Measurements from ENCODE around the gene RXRB. TPM values are rescaled to one million over a fixed set of nuclear protein-coding genes. Genes with fewer than 3 reads are reported as not detected.

The RXRB gene
- total and polyA plus RNA-seq, 2 of the 8 experiments (the other 6 are each of a cell fraction or from before 2014, with no cell fraction given): 13.0 to 18.1 TPM

DNA sequence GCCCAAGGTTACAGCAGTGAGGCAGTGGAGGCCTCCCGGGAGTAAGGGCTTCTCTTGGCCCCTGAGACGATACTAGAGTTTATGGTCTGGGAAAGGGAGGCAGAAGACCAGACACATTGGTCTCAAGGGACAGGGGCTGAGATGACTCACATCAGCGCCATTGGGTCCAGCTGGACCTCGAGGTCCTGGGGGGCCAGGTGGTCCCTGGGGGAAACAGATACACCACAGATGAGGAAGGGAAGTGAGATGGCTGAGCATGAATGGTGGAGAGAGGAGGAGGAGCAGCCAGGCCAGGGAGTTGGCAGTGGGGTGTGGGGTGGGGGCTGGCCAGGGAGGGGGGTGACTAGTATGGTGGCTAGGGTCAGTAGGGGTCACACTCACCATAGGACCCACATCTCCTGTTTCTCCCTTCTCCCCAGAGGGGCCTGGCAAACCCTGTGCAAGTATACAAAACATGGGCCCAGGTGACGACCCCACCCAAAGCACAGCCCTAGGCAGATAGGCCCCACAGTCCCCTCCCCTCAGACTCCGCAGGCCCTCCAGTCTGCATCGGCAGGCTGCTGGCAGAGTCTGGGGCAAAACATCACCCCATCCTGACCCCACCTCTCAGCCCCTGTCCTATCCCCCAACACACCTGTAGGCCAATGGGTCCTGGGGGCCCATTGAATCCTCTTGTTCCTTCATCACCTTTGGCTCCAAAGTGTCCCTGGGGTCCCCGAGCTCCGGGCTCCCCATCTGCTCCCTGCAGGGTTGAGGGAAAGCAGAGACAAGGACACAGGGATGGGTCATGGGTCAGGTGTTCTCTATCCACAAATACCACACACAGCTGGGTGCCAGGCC is 30.1 kb downstream of the RXRB start:
- no peak overlapping the region for H3K4me2 ChIP-seq (ENCODE audit: insufficient read depth in 1 of 2, low read depth in 2 of 2, low read length in 2 of 2)
- H3K79me2 ChIP-seq (ENCODE audit: control insufficient read depth in 1 of 2, insufficient read depth in 2 of 2, low read length in 2 of 2): no peaks in the 10 kb centered on the region
- no peaks in the 10 kb centered on the region for H3K79me1 ChIP-seq (ENCODE audit: low read depth, low read length)
- POLR2A ChIA-PET (ENCODE audit: partially characterized antibody): interaction anchor here (0.7 to 1.7 kb wide), 3 partner anchors 53 to 196 kb away, joined by 3 to 4 read pairs (median 3); no protein-coding TSS in a partner anchor
- no peak overlapping the region for H3K23ac ChIP-seq (ENCODE audit: insufficient read length)
- H3K56ac ChIP-seq (replicated peaks; ENCODE audit: insufficient read length, low read depth, low read length): no peak overlapping the region
- no peak overlapping the region for H2AK5ac ChIP-seq (ENCODE audit: low read depth, low read length)
- no peak overlapping the region for H2BK15ac ChIP-seq (ENCODE audit: low read length)
- H4K5ac ChIP-seq (ENCODE audit: insufficient read length, low read depth, low read length): no peak overlapping the region
- H3K4me1 ChIP-seq (replicated peaks in 1 of 4; ENCODE audit: control insufficient read depth in 3 of 4, insufficient read depth in 4 of 4, low read length in 3 of 4): no peaks in the 10 kb centered on the region; a peak in 2 of 7 replicates
- WGBS, 2 experiments (ENCODE audit: extremely low coverage in 1 of 2, insufficient coverage in 1 of 2, insufficient read length in 1 of 2, insufficient replicate concordance in 2 of 2, low coverage in 1 of 2, low lambda C conversion rate in 2 of 2, missing lambda C conversion rate in 1 of 2): 87% methylated on average over 9 of the region's 9 CpGs; no CpG with 5 or more reads in 1 of the 2 experiments
- H3K36me3 ChIP-seq (ENCODE audit: control insufficient read depth in 2 of 4, insufficient read depth in 4 of 4, low read length in 3 of 4): no peaks in the 10 kb centered on the region
- FAIRE-seq: no peak
- no peak overlapping the region for H2AFZ ChIP-seq (ENCODE audit: low read length)
- H3K9ac ChIP-seq (replicated peaks in 1 of 4; ENCODE audit: extremely low read depth in 1 of 4, low read depth in 3 of 4, low read length in 3 of 4): no peak overlapping the region; a peak in 1 of 7 replicates
- H2BK12ac ChIP-seq (ENCODE audit: low read depth, low read length): no peak overlapping the region
- H3K9me3 ChIP-seq (ENCODE audit: insufficient read depth in 2 of 2, low read depth in 1 of 2, low read length in 1 of 2): no peaks in the 10 kb centered on the region
- H3K27me3 ChIP-seq (replicated peaks in 1 of 4; ENCODE audit: control insufficient read depth in 3 of 4, extremely low read depth in 1 of 4, insufficient read depth in 3 of 4, low read length in 3 of 4): no peaks in the 10 kb centered on the region
- no peak overlapping the region for H4K91ac ChIP-seq (replicated peaks; ENCODE audit: insufficient read length, low read length)
- no peak overlapping the region for H2BK5ac ChIP-seq (ENCODE audit: low read depth, low read length)
- peaks cover 0 to 3% of the 10 kb centered on the region in 2 experiments for H4K20me1 ChIP-seq (replicated peaks in 1 of 2; ENCODE audit: control insufficient read depth in 1 of 2, insufficient read depth in 2 of 2, low read length in 2 of 2)
- no peak overlapping the region for H3K27ac ChIP-seq (ENCODE audit: low read depth, low read length)
- H3K14ac ChIP-seq (ENCODE audit: insufficient read length): no peak overlapping the region
- CTCF ChIA-PET (ENCODE audit: partially characterized antibody): interaction anchor here (1.3 to 4.2 kb wide), 2 partner anchors 46 to 170 kb away, joined by 3 to 45 read pairs; no protein-coding TSS in a partner anchor
- no peak overlapping the region for H2BK20ac ChIP-seq (ENCODE audit: low read length)
- H2BK120ac ChIP-seq (replicated peaks; ENCODE audit: low read depth, low read length): no peak overlapping the region
- no peak overlapping the region for H4K8ac ChIP-seq (ENCODE audit: extremely low read depth, insufficient read depth, low read length)
- H3K18ac ChIP-seq (ENCODE audit: extremely low read depth, low read length): no peak overlapping the region
- no peak overlapping the region for H3K4ac ChIP-seq (replicated peaks; ENCODE audit: insufficient read length, low read depth, low read length)
- no peak overlapping the region for H3K4me3 ChIP-seq (ENCODE audit: extremely low read depth in 1 of 4, insufficient read depth in 2 of 4, low read depth in 3 of 4, low read length in 4 of 4)
- no peaks in the 10 kb centered on the region for H3K23me2 ChIP-seq (ENCODE audit: low read depth, low read length)
- no peak for DNase-seq (ENCODE audit: low read depth in 1 of 2, low spot score in 2 of 2)
- no peak for TF ChIP-seq SRF (IDR thresholded peaks at IDR 0.05; ENCODE audit: low read depth, low read length)
- TF ChIP-seq EGR1 (IDR thresholded peaks at IDR 0.05; ENCODE audit: borderline replicate concordance, low read depth, low read length): no peak
- TF ChIP-seq SP2 (IDR thresholded peaks at IDR 0.05; ENCODE audit: low read length): no peak
- no peak for TF ChIP-seq CTBP2 (IDR thresholded peaks at IDR 0.05; ENCODE audit: borderline replicate concordance, insufficient read depth, insufficient read length, low read length)
- TF ChIP-seq TCF12 (IDR thresholded peaks at IDR 0.05; ENCODE audit: low read depth, low read length): no peak
- no peak for TF ChIP-seq PHF8 (conservative IDR thresholded peaks at IDR 0.05; ENCODE audit: low read depth, low read length)
- TF ChIP-seq BRCA1 (IDR thresholded peaks at IDR 0.05; ENCODE audit: low read depth, low read length): no peak
- no peak for TF ChIP-seq SIRT6 (IDR thresholded peaks at IDR 0.05; ENCODE audit: low read length)
- TF ChIP-seq SP1 (IDR thresholded peaks at IDR 0.05; ENCODE audit: low read depth, low read length): no peak
- TF ChIP-seq, protein P1, sequence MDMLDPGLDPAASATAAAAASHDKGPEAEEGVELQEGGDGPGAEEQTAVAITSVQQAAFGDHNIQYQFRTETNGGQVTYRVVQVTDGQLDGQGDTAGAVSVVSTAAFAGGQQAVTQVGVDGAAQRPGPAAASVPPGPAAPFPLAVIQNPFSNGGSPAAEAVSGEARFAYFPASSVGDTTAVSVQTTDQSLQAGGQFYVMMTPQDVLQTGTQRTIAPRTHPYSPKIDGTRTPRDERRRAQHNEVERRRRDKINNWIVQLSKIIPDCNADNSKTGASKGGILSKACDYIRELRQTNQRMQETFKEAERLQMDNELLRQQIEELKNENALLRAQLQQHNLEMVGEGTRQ (IDR thresholded peaks at IDR 0.05; ENCODE audit: low read length): no peak
- TF ChIP-seq JUND (IDR thresholded peaks at IDR 0.05; ENCODE audit: low read length): no peak

All from H1 (cell line).